WTC11 (cell line): ENCODE measurements around the gene MKI67.

ENCODE experiments used
- FOXK1 ChIP-seq: sonication (generic); formaldehyde crosslinking; IDR thresholded peaks from 2 replicates; pipeline ENCODE4 v1.8.0; 2022; ENCODE audit warnings: mild to moderate bottlenecking, moderate library complexity, missing genetic modification reagents
- GABPB1 ChIP-seq: sonication (generic); formaldehyde crosslinking; IDR thresholded peaks from 2 replicates; pipeline ENCODE4 v1.8.1; 2023; ENCODE audit warnings: mild to moderate bottlenecking, missing genetic modification reagents
- SP1 ChIP-seq: sonication (generic); formaldehyde crosslinking; conservative IDR thresholded peaks from 2 replicates; pipeline ENCODE4 v1.8.1; 2022; ENCODE audit warnings: missing genetic modification reagents
- USF2 ChIP-seq: sonication (generic); formaldehyde crosslinking; IDR thresholded peaks from 2 replicates; pipeline ENCODE4 v1.8.1; 2023; ENCODE audit warnings: mild to moderate bottlenecking, missing genetic modification reagents, moderate library complexity
- ZBTB21 ChIP-seq: sonication (generic); formaldehyde crosslinking; IDR thresholded peaks from 2 replicates; pipeline ENCODE4 v1.8.1; 2023; ENCODE audit warnings: mild to moderate bottlenecking, missing genetic modification reagents, borderline replicate concordance
- TF ChIP-seq, protein P1 (sequence below): sonication (generic); formaldehyde crosslinking; IDR thresholded peaks from 2 replicates; pipeline ENCODE4 v1.8.0; 2022; ENCODE audit warnings: mild to moderate bottlenecking, missing genetic modification reagents
- TF ChIP-seq, protein P2 (sequence below): fragments of 200-600 bp; IDR thresholded peaks from 2 replicates; pipeline ENCODE4 v1.8.0; 2022; ENCODE audit warnings: antibody characterized with exemption
- TF ChIP-seq, protein P3 (sequence below): sonication (generic); formaldehyde crosslinking; IDR thresholded peaks from 2 replicates; pipeline ENCODE4 v1.8.0; 2022; ENCODE audit warnings: mild to moderate bottlenecking, missing genetic modification reagents
- TF ChIP-seq, protein P4 (sequence below): sonication (generic); formaldehyde crosslinking; IDR thresholded peaks from 2 replicates; pipeline ENCODE4 v1.8.0; 2023; ENCODE audit warnings: missing genetic modification reagents, mild to moderate bottlenecking, borderline replicate concordance

GRCh38 chr10:128081720-128082119 lies 44.5 kb downstream of the MKI67 start:
- TF ChIP-seq, protein P1, sequence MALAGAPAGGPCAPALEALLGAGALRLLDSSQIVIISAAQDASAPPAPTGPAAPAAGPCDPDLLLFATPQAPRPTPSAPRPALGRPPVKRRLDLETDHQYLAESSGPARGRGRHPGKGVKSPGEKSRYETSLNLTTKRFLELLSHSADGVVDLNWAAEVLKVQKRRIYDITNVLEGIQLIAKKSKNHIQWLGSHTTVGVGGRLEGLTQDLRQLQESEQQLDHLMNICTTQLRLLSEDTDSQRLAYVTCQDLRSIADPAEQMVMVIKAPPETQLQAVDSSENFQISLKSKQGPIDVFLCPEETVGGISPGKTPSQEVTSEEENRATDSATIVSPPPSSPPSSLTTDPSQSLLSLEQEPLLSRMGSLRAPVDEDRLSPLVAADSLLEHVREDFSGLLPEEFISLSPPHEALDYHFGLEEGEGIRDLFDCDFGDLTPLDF (CRISPR knock-in tag), result no peak
- TF ChIP-seq, protein P2, sequence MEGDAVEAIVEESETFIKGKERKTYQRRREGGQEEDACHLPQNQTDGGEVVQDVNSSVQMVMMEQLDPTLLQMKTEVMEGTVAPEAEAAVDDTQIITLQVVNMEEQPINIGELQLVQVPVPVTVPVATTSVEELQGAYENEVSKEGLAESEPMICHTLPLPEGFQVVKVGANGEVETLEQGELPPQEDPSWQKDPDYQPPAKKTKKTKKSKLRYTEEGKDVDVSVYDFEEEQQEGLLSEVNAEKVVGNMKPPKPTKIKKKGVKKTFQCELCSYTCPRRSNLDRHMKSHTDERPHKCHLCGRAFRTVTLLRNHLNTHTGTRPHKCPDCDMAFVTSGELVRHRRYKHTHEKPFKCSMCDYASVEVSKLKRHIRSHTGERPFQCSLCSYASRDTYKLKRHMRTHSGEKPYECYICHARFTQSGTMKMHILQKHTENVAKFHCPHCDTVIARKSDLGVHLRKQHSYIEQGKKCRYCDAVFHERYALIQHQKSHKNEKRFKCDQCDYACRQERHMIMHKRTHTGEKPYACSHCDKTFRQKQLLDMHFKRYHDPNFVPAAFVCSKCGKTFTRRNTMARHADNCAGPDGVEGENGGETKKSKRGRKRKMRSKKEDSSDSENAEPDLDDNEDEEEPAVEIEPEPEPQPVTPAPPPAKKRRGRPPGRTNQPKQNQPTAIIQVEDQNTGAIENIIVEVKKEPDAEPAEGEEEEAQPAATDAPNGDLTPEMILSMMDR, result no peak
- TF ChIP-seq, protein P3, sequence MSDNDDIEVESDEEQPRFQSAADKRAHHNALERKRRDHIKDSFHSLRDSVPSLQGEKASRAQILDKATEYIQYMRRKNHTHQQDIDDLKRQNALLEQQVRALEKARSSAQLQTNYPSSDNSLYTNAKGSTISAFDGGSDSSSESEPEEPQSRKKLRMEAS (CRISPR knock-in tag), result no peak
- TF ChIP-seq, protein P4, sequence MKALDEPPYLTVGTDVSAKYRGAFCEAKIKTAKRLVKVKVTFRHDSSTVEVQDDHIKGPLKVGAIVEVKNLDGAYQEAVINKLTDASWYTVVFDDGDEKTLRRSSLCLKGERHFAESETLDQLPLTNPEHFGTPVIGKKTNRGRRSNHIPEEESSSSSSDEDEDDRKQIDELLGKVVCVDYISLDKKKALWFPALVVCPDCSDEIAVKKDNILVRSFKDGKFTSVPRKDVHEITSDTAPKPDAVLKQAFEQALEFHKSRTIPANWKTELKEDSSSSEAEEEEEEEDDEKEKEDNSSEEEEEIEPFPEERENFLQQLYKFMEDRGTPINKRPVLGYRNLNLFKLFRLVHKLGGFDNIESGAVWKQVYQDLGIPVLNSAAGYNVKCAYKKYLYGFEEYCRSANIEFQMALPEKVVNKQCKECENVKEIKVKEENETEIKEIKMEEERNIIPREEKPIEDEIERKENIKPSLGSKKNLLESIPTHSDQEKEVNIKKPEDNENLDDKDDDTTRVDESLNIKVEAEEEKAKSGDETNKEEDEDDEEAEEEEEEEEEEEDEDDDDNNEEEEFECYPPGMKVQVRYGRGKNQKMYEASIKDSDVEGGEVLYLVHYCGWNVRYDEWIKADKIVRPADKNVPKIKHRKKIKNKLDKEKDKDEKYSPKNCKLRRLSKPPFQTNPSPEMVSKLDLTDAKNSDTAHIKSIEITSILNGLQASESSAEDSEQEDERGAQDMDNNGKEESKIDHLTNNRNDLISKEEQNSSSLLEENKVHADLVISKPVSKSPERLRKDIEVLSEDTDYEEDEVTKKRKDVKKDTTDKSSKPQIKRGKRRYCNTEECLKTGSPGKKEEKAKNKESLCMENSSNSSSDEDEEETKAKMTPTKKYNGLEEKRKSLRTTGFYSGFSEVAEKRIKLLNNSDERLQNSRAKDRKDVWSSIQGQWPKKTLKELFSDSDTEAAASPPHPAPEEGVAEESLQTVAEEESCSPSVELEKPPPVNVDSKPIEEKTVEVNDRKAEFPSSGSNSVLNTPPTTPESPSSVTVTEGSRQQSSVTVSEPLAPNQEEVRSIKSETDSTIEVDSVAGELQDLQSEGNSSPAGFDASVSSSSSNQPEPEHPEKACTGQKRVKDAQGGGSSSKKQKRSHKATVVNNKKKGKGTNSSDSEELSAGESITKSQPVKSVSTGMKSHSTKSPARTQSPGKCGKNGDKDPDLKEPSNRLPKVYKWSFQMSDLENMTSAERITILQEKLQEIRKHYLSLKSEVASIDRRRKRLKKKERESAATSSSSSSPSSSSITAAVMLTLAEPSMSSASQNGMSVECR (CRISPR knock-in tag), result no peak
- TF ChIP-seq SP1 (CRISPR knock-in tag), result no peak
- TF ChIP-seq ZBTB21 (CRISPR knock-in tag), result no peak
- no peak for TF ChIP-seq GABPB1 (CRISPR knock-in tag)
- TF ChIP-seq USF2 (CRISPR knock-in tag), result no peak
- TF ChIP-seq FOXK1 (CRISPR knock-in tag), result no peak
